GM12801 (cell line): ENCODE measurements around the gene BAZ2B.

Experiments
- TF ChIP-seq, protein P1 (sequence below): IDR thresholded peaks from one replicate; pipeline ENCODE4 v1.5.1; 2011; ENCODE audit warnings: control low read depth; ENCODE audit not compliant: insufficient read length; ENCODE audit errors: extremely low read depth

BAZ2B gene

DNA sequence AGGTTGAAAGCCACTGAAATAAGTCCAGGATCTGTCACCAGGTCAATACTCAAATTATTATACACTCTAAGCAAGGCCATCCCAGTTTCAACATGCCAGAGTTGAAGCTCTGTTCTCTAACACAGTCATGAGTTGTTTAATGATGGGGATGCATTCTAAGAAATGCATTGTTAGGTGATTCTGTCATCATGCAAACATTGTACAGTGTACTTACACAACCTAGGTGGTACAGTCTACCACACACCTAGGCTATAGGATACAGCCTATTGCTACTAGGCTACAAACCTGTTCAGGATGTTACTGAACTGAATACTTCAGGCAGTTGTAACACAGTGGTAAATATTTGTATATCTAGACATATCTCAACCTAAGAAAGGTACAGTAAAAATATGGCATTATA is 162.2 kb downstream of the BAZ2B start:
- TF ChIP-seq, protein P1, sequence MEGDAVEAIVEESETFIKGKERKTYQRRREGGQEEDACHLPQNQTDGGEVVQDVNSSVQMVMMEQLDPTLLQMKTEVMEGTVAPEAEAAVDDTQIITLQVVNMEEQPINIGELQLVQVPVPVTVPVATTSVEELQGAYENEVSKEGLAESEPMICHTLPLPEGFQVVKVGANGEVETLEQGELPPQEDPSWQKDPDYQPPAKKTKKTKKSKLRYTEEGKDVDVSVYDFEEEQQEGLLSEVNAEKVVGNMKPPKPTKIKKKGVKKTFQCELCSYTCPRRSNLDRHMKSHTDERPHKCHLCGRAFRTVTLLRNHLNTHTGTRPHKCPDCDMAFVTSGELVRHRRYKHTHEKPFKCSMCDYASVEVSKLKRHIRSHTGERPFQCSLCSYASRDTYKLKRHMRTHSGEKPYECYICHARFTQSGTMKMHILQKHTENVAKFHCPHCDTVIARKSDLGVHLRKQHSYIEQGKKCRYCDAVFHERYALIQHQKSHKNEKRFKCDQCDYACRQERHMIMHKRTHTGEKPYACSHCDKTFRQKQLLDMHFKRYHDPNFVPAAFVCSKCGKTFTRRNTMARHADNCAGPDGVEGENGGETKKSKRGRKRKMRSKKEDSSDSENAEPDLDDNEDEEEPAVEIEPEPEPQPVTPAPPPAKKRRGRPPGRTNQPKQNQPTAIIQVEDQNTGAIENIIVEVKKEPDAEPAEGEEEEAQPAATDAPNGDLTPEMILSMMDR = no peak

DNA sequence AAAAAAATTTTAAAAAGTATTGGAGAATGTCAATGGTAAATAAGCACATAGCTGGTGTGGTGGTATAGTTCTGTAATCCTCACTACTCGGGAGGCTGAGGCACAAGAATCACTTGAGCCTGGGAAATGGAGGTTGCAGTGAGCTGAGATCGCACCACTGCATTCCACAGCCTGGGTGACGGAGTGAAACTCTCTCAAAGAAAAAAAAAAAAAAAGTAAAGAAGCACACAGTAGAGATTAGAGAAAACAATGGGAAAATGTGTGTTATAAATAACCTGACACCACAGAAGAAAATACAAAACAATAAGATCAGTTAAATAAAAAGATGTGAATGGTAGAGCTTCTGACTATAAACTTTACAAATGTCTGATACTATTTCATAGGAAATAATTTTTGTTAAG is 166.2 kb downstream of the BAZ2B start:
- TF ChIP-seq, protein P1 = no peak

DNA sequence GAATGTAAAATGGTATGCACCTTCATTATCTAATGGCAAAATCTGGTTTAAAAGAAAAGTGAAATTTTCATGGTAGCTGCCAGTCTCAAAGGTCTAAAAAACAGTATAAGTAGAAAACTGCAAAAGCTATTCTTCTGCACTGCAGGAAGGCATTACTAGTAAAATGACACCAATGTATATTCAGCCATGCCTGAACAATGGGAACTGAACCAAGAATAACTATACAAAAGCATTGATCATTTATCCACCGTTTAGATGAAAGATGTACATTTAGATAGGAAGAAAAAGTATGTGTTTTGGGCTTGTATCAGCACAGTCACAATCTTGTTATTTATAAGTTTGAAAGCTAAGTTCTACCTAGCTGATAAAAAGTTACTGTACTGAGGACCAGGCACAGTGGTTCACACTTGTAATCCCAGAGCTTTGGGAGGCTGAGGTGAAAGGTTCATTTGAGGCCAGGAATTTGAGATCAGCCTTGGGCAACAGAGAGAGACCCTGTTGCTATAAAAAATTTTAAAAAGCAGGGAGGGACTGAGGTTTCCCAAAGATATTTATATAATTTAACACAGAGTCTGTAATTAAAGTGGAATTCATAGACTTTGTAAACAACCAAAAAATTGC is 166.7 kb downstream of the BAZ2B start:
- TF ChIP-seq, protein P1 = no peak

DNA sequence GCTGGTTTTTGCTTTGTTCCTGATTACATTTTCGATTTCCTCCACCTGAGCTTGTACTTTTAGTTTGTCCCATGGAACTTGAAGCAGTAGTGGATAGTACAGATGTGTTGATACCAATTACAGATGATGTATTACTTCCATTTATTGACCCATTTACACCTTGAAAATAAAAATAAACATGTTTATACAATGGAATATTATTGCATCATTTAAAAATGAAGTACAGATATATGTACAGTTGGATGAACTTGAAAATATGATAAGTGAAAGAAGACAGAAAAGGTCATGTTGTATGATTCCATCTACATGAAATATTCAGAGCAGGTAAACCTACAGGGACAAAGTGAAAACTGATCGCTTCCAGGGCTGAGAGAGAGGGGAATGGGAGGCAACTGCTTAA is 169.5 kb downstream of the BAZ2B start:
- TF ChIP-seq, protein P1 = no peak

DNA sequence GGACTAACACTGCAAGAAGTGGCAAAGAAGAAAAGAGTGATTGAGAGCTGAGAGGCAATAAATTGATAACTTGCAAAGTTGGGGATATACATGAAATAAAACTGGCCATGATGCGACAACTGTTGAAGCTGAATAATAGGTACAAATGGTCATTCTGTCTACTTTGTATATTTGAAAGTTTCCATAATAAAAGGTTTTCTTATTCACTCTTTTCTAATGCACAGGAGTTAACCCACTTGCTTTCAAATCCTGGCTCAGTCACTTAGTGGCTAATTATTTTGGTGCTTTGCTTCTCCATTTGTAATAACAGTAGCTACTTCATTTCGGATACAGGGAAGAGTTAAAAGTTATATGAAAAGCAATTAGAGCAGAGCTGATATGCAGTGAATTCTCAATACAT is 170.1 kb downstream of the BAZ2B start:
- TF ChIP-seq, protein P1 = no peak

DNA sequence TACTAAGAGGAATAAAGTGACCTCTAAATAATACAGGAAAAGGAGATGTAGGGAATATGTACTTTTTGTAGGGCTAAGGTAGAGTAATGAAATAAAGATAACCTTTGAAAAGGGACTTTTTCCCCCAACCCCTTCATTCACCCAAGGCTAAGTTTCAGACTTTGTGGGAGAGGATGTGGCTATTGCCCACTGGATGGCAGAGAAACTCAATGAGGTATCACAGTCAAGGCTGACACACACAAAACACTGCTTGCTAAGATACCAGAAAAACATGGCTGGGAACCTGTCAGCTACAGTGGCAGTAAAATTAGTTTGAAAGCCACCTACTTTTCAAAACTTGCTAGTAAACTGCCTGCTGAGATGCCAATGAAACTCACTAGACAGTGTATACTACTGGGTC is 171.0 kb downstream of the BAZ2B start:
- TF ChIP-seq, protein P1 = no peak

DNA sequence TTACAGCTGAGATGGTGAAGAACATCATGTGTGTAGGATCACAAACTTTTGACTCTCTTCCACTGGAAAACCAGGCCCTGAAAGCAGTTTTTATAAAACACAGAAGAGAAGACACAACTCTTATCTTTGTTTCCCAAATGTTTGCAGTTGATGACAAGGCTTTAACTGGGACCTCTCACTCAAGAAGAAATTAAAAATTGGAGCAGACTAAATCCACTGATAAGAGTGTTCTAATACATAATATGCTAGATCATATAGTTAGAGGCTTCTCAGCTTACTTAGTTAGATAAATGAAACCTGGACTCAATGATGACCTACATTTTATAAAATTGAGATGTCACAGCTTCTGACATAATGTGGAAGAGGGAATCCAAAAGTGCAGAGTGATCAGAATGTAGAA is 171.6 kb downstream of the BAZ2B start:
- TF ChIP-seq, protein P1 = no peak
